NCI-H146 treated with DMSO at 0.1 percent for 48 hours (cell line): ENCODE measurements around the gene CDH4.

Experiments used
- DNase-seq: peaks from one replicate; lab custom pipeline; 2025; ENCODE audit not compliant: unreplicated experiment; lab: John Stamatoyannopoulos, UW

Gene CDH4

GRCh38 chr20:61251529-61252393 is at the start of gene CDH4:
Gene CDH4 (plus strand): TSS chr20:61252261.
- DNase-seq: no peak

- no peak for DNase-seq
These were observed 48.7 kb upstream of the CDH4 start for GRCh38 chr20:61203320-61203719.

- no peak for DNase-seq
These were observed 47.9 kb upstream of the CDH4 start for GRCh38 chr20:61204206-61204605.

GRCh38 chr20:61205769-61206168 is 46.3 kb upstream of the CDH4 start:
- DNase-seq: no peak

- no peak for DNase-seq
These were observed 41.2 kb upstream of the CDH4 start for GRCh38 chr20:61210862-61211261.

- DNase-seq: no peak
These were observed 34.2 kb upstream of the CDH4 start for GRCh38 chr20:61217848-61218247.

GRCh38 chr20:61219021-61219431 is 33.0 kb upstream of the CDH4 start:
- no peak for DNase-seq

GRCh38 chr20:61220131-61220530 is 31.9 kb upstream of the CDH4 start:
- no peak for DNase-seq

- DNase-seq: no peak
These were observed 31.3 kb upstream of the CDH4 start for GRCh38 chr20:61220626-61221325.

GRCh38 chr20:61222699-61223098 is 29.4 kb upstream of the CDH4 start:
- DNase-seq: no peak

- no peak for DNase-seq
These were observed 28.9 kb upstream of the CDH4 start for GRCh38 chr20:61223121-61223520.

- no peak for DNase-seq
These were observed 21.9 kb upstream of the CDH4 start for GRCh38 chr20:61230166-61230565.

- DNase-seq: no peak
These were observed 18.5 kb upstream of the CDH4 start for GRCh38 chr20:61233590-61233989.

GRCh38 chr20:61234224-61234890 is 17.7 kb upstream of the CDH4 start:
- no peak for DNase-seq

- DNase-seq: no peak
These were observed 15.3 kb upstream of the CDH4 start for GRCh38 chr20:61236713-61237112.

- no peak for DNase-seq
These were observed 13.2 kb upstream of the CDH4 start for GRCh38 chr20:61238813-61239212.

- DNase-seq: no peak
These were observed 11.2 kb upstream of the CDH4 start for GRCh38 chr20:61240814-61241213.

- DNase-seq: no peak
These were observed 7.8 kb upstream of the CDH4 start for GRCh38 chr20:61244213-61244612.

GRCh38 chr20:61246269-61246668 is 5.8 kb upstream of the CDH4 start:
- DNase-seq: no peak

GRCh38 chr20:61249626-61250025 is 2.4 kb upstream of the CDH4 start:
- DNase-seq: no peak

GRCh38 chr20:61252601-61253263 is 671 bp downstream of the CDH4 start:
- DNase-seq: no peak
